MCF 10A (cell line): ENCODE data around the gene NMRK2. TPM values are rescaled to one million over a fixed set of nuclear protein-coding genes. Genes with fewer than 3 reads are reported as not detected.

Experiments used
- BruUV-seq: library from RNA; stranded (reverse); fragments of 400-500 nt; replicated peaks from 2 replicates; lab custom pipeline; 2021; lab: Mats Ljungman, UMichigan
- CTCF ChIA-PET: fragments of 300-600 bp; sonication (Branson Sonifier 250); formaldehyde crosslinking; extraction: SDS; loops from one replicate; lab custom pipeline; 2021; ENCODE audit warnings: antibody characterized with exemption, inconsistent platforms; lab: Yijun Ruan, JAX
- POLR2A ChIA-PET: fragments of 300-600, 350-650 bp; sonication (Branson Sonifier 250); formaldehyde crosslinking; extraction: SDS; loops from one replicate; lab custom pipeline; 2020; ENCODE audit warnings: antibody characterized with exemption, inconsistent platforms; lab: Yijun Ruan, JAX
- DNase-seq: peaks from one replicate; pipeline ENCODE4 v3.0.0-alpha.2; 2018; ENCODE audit not compliant: unreplicated experiment
- H3K27ac Mint-ChIP-seq: one replicate; pipeline ENCODE4 v1.8.0; 2022; ENCODE audit warnings: mild to moderate bottlenecking, low read depth, mixed read lengths; ENCODE audit not compliant: unreplicated experiment
- H3K27me3 Mint-ChIP-seq: one replicate; pipeline ENCODE4 v1.8.0; 2022; ENCODE audit warnings: mixed read lengths; ENCODE audit not compliant: insufficient read depth, unreplicated experiment
- H3K36me3 Mint-ChIP-seq: one replicate; pipeline ENCODE4 v1.8.0; 2022; ENCODE audit warnings: mild to moderate bottlenecking, moderate library complexity, mixed read lengths; ENCODE audit not compliant: insufficient read depth, unreplicated experiment
- H3K4me1 Mint-ChIP-seq: one replicate; pipeline ENCODE4 v1.8.0; 2022; ENCODE audit warnings: mixed read lengths; ENCODE audit not compliant: insufficient read depth, unreplicated experiment
- H3K4me3 Mint-ChIP-seq: one replicate; pipeline ENCODE4 v1.8.0; 2022; ENCODE audit warnings: mild to moderate bottlenecking, moderate library complexity, mixed read lengths; ENCODE audit not compliant: unreplicated experiment
- H3K9me3 Mint-ChIP-seq: one replicate; pipeline ENCODE4 v1.8.0; 2022; ENCODE audit warnings: mixed read lengths; ENCODE audit not compliant: unreplicated experiment
- intact Hi-C: fragments of 100-400 bp; cut with micrococcal nuclease; formaldehyde crosslinking; loops from 2 replicates; pipeline ENCODE4 v1.14.1; 2022
- microRNA-seq: library from miRNA; unstranded; fragments of <30 nt; microRNA quantifications from one replicate; pipeline ENCODE4 v1.2.0, GENCODE V29; 2022
- total RNA-seq: library from RNA; stranded (reverse); gene quantifications from 2 replicates; pipeline ENCODE4 v1.2.3, GENCODE V29; 2022
- TF ChIP-seq, protein P1 (sequence below): fragments of 200-600 bp; IDR thresholded peaks from one replicate; pipeline ENCODE4 v1.8.0; 2022; ENCODE audit warnings: antibody characterized with exemption, mild to moderate bottlenecking; ENCODE audit not compliant: unreplicated experiment

NMRK2 gene
- total RNA-seq, 1 experiment from 2014 or later: not detected

DNA sequence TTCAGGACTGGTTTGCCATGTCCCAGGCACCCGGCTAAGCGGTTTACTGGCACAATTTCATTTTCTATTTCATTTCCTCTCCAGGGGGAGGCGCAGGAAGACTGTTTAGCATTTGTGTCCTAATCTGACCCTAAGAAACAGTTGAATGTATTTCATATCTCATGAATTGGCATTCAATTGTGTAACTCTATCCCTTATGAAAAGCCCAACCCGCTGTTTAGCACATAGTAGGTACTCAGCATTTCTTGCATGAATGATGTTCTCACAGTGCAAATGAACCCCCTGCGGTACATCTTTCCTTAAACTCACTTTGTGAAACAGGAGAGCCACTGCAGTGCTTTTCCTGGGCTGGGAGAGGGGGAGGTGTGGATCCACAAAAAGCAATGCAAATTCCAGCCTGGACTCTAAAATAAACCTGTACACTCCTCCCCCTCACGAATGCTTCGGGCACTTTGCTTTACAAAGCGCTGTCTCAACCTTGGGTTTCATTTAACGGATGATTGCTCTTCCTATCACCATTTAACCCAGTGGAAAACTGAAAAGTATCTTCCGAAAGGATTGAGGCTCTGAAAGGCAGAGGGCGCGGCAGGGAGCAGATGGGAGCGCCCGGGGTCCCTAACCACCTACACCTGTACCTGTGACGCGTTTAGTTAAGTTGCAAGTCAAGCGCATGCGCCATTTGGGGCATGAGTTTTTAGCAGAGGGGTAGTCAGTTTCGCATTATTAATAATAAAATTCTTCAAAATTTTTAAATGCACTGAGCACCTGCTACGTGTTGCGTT lies 53.6 kb downstream of the NMRK2 start:
- POLR2A ChIA-PET: interaction anchor here (0.8 to 8.9 kb wide), 13 partner anchors 15 to 261 kb away, joined by 3 to 245 read pairs (median 15); partner anchors contain the start of genes DAPK3, MRPL54 and PIAS4
- no TSS peak for BruUV-seq

DNA sequence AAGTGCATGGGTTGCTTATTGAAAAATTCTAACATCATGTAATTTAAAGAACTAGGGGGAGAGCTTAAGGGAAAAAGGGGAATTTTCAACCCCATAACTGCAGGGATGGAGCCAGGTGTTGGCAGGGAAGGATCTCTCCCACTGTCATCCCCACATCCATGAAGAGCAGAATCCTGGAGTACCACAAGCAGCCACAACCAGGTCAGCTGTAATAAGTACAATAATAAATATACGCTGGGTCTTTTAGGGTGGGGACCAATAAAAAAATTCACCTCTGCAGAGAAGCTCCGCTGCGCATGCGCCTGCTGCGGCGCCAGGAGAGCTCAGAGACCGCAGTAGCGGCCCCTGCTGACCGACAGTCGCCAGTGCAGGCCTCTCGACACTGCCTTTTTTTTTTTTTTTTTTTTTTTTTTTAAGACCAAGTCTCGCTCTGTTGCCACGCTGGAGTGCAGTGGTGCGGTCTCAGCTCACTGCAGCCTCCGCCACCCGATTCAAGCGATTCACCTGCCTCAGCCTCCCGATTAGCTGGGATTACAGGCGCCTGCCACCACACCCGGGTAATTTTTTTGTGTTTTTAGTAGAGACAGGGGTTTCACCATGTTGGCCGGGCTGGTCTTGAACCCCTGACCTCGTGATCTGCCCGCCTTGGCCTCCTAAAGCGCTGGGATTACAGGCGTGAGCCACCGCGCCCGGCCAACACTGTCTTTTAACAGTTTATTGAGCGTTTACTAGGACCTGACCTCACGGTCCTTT lies 54.9 kb downstream of the NMRK2 start:
- Mint-ChIP-seq H3K4me1 (peaks cover 25% of the 10 kb centered on the region), H3K4me3 (peak overlapping the region; percentile 95), H3K9me3 (peaks cover 8% of the 10 kb centered on the region), H3K27ac (no peak overlapping the region), H3K36me3 (peaks cover 35% of the 10 kb centered on the region), H3K27me3 (no peaks in the 10 kb centered on the region)
- CTCF ChIA-PET: interaction anchor here (0.6 to 1.9 kb wide), 25 partner anchors 10 to 1731 kb away, joined by 3 to 13 read pairs (median 4); partner anchors contain the start of genes MRPL54 and PIAS4
- POLR2A ChIA-PET: interaction anchor here (0.7 to 2.2 kb wide), 15 partner anchors 9 to 592 kb away, joined by 3 to 16 read pairs (median 4); partner anchors contain the start of genes DAPK3, MRPL54 and PIAS4
- TF ChIP-seq, protein P1, sequence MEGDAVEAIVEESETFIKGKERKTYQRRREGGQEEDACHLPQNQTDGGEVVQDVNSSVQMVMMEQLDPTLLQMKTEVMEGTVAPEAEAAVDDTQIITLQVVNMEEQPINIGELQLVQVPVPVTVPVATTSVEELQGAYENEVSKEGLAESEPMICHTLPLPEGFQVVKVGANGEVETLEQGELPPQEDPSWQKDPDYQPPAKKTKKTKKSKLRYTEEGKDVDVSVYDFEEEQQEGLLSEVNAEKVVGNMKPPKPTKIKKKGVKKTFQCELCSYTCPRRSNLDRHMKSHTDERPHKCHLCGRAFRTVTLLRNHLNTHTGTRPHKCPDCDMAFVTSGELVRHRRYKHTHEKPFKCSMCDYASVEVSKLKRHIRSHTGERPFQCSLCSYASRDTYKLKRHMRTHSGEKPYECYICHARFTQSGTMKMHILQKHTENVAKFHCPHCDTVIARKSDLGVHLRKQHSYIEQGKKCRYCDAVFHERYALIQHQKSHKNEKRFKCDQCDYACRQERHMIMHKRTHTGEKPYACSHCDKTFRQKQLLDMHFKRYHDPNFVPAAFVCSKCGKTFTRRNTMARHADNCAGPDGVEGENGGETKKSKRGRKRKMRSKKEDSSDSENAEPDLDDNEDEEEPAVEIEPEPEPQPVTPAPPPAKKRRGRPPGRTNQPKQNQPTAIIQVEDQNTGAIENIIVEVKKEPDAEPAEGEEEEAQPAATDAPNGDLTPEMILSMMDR: peak; percentile 59
- no TSS peak for BruUV-seq
- intact Hi-C loops: loop anchor here (1.0 to 5.0 kb wide), 3 partner anchors 70 to 153 kb away; no protein-coding TSS in a partner anchor
- DNase-seq: peak; percentile 84

More for the DNA sequence above, 53.6 kb downstream of the NMRK2 start:
- Mint-ChIP-seq H3K27ac (no peak overlapping the region), H3K4me1 (peaks cover 29% of the 10 kb centered on the region), H3K4me3 (peak overlapping the region; percentile 95), H3K9me3 (peaks cover 8% of the 10 kb centered on the region), H3K27me3 (no peaks in the 10 kb centered on the region), H3K36me3 (peaks cover 48% of the 10 kb centered on the region)
- intact Hi-C loops: loop anchor here (1.0 to 5.0 kb wide), 5 partner anchors 71 to 218 kb away; no protein-coding TSS in a partner anchor
- TF ChIP-seq, protein P1: peak; percentile 66
- CTCF ChIA-PET: interaction anchor here (0.5 to 2.7 kb wide), 12 partner anchors 10 to 398 kb away, joined by 3 to 15 read pairs (median 5); partner anchors contain the start of genes DAPK3, MRPL54 and PIAS4
- DNase-seq: peak; percentile 87

DNA sequence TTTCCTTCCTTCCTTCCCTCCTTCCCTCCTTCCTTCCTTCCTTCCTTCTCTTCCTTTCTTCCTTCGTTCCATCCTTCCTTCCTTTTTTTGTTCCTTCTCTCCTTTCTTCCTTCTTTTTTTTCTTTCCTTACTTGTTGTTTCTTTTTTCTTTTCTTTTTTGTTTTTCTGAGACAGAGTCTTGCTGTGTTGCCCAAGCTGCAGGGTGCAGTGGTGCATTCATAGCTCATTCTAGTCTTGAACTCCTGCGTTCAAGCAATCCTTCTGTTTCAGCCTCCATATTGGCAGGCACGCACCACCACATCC lies 57.9 kb downstream of the NMRK2 start:
- ChIA-PET POLR2A (interaction anchor here (0.7 to 2.1 kb wide), 10 partner anchors 10 to 384 kb away, joined by 3 to 20 read pairs (median 6); partner anchors contain the start of genes APBA3, MRPL54 and PIAS4), CTCF (interaction anchor here (0.7 to 1.1 kb wide), 3 partner anchors 17 to 542 kb away, joined by 3 to 4 read pairs (median 4); partner anchors contain the start of gene PIAS4)
- peaks cover 8% of the 10 kb centered on the region for H3K9me3 Mint-ChIP-seq

More for the DNA sequence above, 57.9 kb downstream of the NMRK2 start:
- H3K4me1 Mint-ChIP-seq: peaks cover 10% of the 10 kb centered on the region
- DNase-seq: no peak
- TF ChIP-seq, protein P1: no peak
- no TSS peak for BruUV-seq
- H3K27ac Mint-ChIP-seq: no peak overlapping the region
- no peaks in the 10 kb centered on the region for H3K27me3 Mint-ChIP-seq
- peak overlapping the region; percentile 19 for H3K4me3 Mint-ChIP-seq
- intact Hi-C loops: loop anchor here (2.0 kb wide), 1 partner anchor 16 kb away; the partner anchor contains the start of gene PIAS4
- H3K36me3 Mint-ChIP-seq: peaks cover 7% of the 10 kb centered on the region

Small RNA genes lying within 50 kb of the gene (microRNA-seq; reads per million reads assigned to microRNA genes)
- not detected for gene MIR637

Other genes with a start within 250 kb of the NMRK2 start
- 13.3 and 15.8 TPM in 2 replicates for gene PIP5K1C, start 232.6 kb upstream of the NMRK2 start, total RNA-seq
- gene TJP3, start 224.7 kb upstream of the NMRK2 start, total RNA-seq: 0.69 and 1.6 TPM in 2 replicates
- 22.9 and 27.6 TPM in 2 replicates for gene APBA3, start 171.4 kb upstream of the NMRK2 start, total RNA-seq
- 85.0 and 85.7 TPM in 2 replicates for gene MRPL54, start 170.4 kb upstream of the NMRK2 start, total RNA-seq
- not detected in 2 replicates for gene RAX2, start 160.8 kb upstream of the NMRK2 start, total RNA-seq
- not detected in 2 replicates for gene MATK, start 146.7 kb upstream of the NMRK2 start, total RNA-seq
- gene ZFR2, start 64.0 kb upstream of the NMRK2 start, total RNA-seq: not detected in 2 replicates
- gene ATCAY, start 52.4 kb upstream of the NMRK2 start, total RNA-seq: not detected in 2 replicates
- 60.9 and 61.2 TPM in 2 replicates for gene DAPK3, start 38.0 kb downstream of the NMRK2 start, total RNA-seq
- gene EEF2, start 52.4 kb downstream of the NMRK2 start, total RNA-seq: 2,296 and 3,126 TPM in 2 replicates
- 15.1 and 31.4 TPM in 2 replicates for gene PIAS4, start 74.7 kb downstream of the NMRK2 start, total RNA-seq
- gene ZBTB7A, start 133.8 kb downstream of the NMRK2 start, total RNA-seq: 32.7 and 35.1 TPM in 2 replicates
- 171 and 230 TPM in 2 replicates for gene MAP2K2, start 191.1 kb downstream of the NMRK2 start, total RNA-seq
- not detected in 2 replicates for gene CREB3L3, start 220.6 kb downstream of the NMRK2 start, total RNA-seq
- 33.2 and 43.9 TPM in 2 replicates for gene SIRT6, start 249.5 kb downstream of the NMRK2 start, total RNA-seq
- gene ANKRD24, start 249.6 kb downstream of the NMRK2 start, total RNA-seq: 1.2 and 2.9 TPM in 2 replicates